KMS-11 (cell line): ENCODE results near the gene S1PR2.
"Not testable (repeated sequence)": the region's sequence is repeated elsewhere in the genome, so short reads cannot be mapped to it uniquely, and the experiment has no call there.

Experiments used
- H2AFZ ChIP-seq: fragments of 200-600 bp; sonication (generic); 2 replicates; pipeline ENCODE4 v1.6.1; 2016; ENCODE audit warnings: antibody characterized with exemption, mixed run types, low read depth
- H3K27ac ChIP-seq: fragments of 200-600 bp; sonication (generic); 2 replicates; pipeline ENCODE4 v1.6.1; 2016; ENCODE audit warnings: mild to moderate bottlenecking, mixed run types
- H3K27me3 ChIP-seq: fragments of 200-600 bp; sonication (generic); 2 replicates; pipeline ENCODE4 v1.6.1; 2017; ENCODE audit warnings: mild to moderate bottlenecking, low read depth, mixed run types, moderate library complexity; ENCODE audit not compliant: insufficient read depth
- H3K36me3 ChIP-seq: fragments of 200-600 bp; sonication (generic); 2 replicates; pipeline ENCODE4 v1.6.1; 2017; ENCODE audit warnings: mild to moderate bottlenecking, mixed run types; ENCODE audit not compliant: insufficient read depth
- H3K4me1 ChIP-seq: fragments of 200-600 bp; sonication (generic); 2 replicates; pipeline ENCODE4 v1.6.1; 2016; ENCODE audit warnings: mild to moderate bottlenecking, low read depth, mixed run types; ENCODE audit not compliant: poor library complexity, severe bottlenecking
- H3K4me2 ChIP-seq: fragments of 200-600 bp; sonication (generic); 2 replicates; pipeline ENCODE4 v1.7.0; 2016; ENCODE audit warnings: mild to moderate bottlenecking, mixed run types
- H3K4me3 ChIP-seq: fragments of 200-600 bp; sonication (generic); IDR thresholded peaks from 2 replicates; pipeline ENCODE4 v1.6.1; 2017; ENCODE audit warnings: low read depth, low read length, mixed read lengths; ENCODE audit not compliant: insufficient read depth
- H3K79me2 ChIP-seq: fragments of 200-600 bp; sonication (generic); 2 replicates; pipeline ENCODE4 v1.6.1; 2016; ENCODE audit warnings: low read depth, mixed run types; ENCODE audit not compliant: insufficient read depth
- H3K9ac ChIP-seq: fragments of 200-600 bp; sonication (generic); 2 replicates; pipeline ENCODE4 v1.6.1; 2016; ENCODE audit warnings: mild to moderate bottlenecking, mixed run types
- H4K20me1 ChIP-seq: fragments of 200-600 bp; sonication (generic); 2 replicates; pipeline ENCODE4 v1.6.1; 2016; ENCODE audit warnings: mild to moderate bottlenecking, mixed run types; ENCODE audit not compliant: insufficient read depth
- TF ChIP-seq, protein P1 (sequence below): fragments of 200-600 bp; sonication (generic); conservative IDR thresholded peaks from 2 replicates; pipeline ENCODE4 v1.6.1; 2017; ENCODE audit warnings: low read depth, mild to moderate bottlenecking, antibody characterized with exemption, low read length, moderate library complexity, mixed read lengths

The S1PR2 gene

DNA sequence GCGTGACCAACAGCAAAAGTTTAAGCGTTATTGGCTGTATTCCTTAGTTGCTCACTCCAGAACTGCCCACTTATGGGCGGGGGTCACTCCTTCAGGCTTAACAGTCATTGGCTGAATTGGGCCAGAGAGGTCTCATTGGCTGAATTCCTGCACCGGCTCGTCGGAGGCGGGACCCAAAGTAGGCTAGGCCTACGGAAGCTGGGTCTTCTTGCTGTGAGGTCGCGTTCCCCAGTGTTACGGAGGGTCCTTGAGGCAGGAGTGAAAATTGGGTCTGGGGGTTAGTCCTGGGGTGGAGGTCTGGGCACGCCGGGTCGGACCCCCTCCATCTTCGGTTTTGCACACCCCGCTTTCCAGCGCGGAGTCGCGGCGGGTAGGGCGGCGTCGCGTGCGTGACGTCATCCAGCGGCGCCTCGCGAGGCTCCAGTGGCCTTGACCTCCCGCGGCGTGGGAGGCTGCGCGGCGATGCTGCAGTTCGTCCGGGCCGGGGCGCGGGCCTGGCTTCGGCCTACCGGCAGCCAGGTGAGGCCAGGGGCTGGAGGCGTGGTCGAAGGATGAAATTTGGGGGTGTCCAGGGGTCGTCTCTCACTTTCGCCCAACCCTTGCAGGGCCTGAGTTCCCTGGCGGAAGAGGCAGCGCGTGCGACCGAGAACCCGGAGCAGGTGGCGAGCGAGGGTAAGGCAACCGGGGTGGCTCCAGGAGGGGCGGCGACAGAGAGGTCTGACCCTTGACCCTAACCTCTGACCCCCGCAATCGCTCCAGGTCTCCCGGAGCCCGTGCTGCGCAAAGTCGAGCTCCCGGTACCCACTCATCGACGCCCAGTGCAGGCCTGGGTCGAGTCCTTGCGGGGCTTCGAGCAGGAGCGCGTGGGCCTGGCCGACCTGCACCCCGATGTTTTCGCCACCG lies 20.9 kb upstream of the S1PR2 start, which contains the start of gene MRPL4:
MRPL4 (plus strand) TSS at position 423 of the 903 bp plus-strand sequence; CDS start at position 463, 40 bp downstream.
- H3K79me2 ChIP-seq: peaks cover 26% of the 10 kb centered on the region; the same call in 1 of the 2 replicates
- peak within 1 kb of the TSS; percentile 78 for H3K9ac ChIP-seq
- H3K27me3 ChIP-seq: no peaks in the 10 kb centered on the region
- peaks cover 28% of the 10 kb centered on the region for H3K4me1 ChIP-seq
- no peaks in the 10 kb centered on the region for H4K20me1 ChIP-seq
- peak within 1 kb of the TSS; percentile 69 for H2AFZ ChIP-seq
- no peak within 1 kb of the TSS for H3K4me3 ChIP-seq
- TF ChIP-seq, protein P1, sequence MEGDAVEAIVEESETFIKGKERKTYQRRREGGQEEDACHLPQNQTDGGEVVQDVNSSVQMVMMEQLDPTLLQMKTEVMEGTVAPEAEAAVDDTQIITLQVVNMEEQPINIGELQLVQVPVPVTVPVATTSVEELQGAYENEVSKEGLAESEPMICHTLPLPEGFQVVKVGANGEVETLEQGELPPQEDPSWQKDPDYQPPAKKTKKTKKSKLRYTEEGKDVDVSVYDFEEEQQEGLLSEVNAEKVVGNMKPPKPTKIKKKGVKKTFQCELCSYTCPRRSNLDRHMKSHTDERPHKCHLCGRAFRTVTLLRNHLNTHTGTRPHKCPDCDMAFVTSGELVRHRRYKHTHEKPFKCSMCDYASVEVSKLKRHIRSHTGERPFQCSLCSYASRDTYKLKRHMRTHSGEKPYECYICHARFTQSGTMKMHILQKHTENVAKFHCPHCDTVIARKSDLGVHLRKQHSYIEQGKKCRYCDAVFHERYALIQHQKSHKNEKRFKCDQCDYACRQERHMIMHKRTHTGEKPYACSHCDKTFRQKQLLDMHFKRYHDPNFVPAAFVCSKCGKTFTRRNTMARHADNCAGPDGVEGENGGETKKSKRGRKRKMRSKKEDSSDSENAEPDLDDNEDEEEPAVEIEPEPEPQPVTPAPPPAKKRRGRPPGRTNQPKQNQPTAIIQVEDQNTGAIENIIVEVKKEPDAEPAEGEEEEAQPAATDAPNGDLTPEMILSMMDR: no peak
- H3K4me2 ChIP-seq: peak within 1 kb of the TSS; percentile 97
- peak within 1 kb of the TSS; percentile 51 for H3K27ac ChIP-seq
- H3K36me3 ChIP-seq: no peaks in the 10 kb centered on the region

DNA sequence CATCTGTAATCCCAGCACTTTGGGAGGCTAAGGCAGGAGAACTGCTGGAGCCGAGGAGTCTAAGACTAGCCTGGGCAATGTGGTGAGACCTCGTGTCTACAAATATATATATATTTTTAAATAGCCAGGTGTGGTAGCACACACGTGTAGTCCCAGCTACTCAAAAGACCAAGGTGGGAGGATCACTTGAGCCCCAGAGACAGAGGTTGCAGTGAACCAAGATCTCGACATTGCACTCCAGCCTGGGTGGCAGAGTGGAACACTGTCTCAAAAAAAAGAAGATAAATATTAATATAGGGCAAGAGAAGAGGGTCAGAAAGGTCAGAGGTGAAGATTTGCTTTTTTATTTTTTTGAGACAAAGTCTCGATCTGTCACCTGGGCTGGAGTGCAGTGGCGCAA lies 15.4 kb upstream of the S1PR2 start:
- H3K9ac ChIP-seq: no peak overlapping the region
- H3K4me2 ChIP-seq: no peak overlapping the region

DNA sequence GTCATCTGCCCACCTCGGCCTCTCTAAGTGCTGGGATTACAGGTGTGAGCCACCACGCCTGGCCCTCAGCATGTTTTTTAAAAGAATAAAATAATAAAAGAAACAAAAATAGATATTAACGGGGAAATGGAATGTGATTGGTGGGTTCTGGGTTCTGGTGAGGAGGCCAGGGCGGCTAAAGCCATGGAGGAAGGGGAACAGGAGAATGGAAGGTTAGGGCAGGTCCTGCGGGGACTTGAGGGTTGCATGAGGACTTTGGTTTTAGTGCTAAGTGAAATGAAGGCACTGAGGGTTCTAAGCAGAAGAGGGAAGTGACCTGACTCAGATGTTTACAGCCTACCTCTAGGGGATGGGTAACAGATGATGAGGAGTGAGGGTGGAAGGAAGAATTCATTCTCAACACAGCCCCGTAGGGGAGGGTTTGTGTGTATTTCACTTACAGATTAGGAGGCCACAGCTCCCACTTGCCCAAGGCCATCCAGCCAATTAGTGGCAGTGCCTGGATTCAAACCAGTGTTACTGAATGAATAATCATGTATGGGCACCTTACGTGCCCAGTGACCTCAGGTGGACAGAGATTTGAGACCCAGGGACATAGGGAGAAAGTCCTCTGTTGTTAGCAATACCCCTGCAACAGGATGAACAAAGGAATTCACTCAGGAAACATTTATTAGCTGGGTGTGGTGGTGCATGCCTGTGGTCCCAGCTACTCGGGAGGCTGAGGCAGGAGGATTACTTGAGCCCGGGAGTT lies 14.2 kb upstream of the S1PR2 start:
- H3K27ac ChIP-seq: no peak overlapping the region

More for the DNA sequence above, 15.4 kb upstream of the S1PR2 start:
- H4K20me1 ChIP-seq: no peaks in the 10 kb centered on the region
- H3K36me3 ChIP-seq: no peaks in the 10 kb centered on the region
- H3K27me3 ChIP-seq: no peaks in the 10 kb centered on the region
- TF ChIP-seq, protein P1: no peak
- H3K79me2 ChIP-seq: no peaks in the 10 kb centered on the region
- no peak overlapping the region for H3K4me3 ChIP-seq
- H2AFZ ChIP-seq: no peak overlapping the region
- no peak overlapping the region for H3K27ac ChIP-seq
- H3K4me1 ChIP-seq: peaks cover 31% of the 10 kb centered on the region

DNA sequence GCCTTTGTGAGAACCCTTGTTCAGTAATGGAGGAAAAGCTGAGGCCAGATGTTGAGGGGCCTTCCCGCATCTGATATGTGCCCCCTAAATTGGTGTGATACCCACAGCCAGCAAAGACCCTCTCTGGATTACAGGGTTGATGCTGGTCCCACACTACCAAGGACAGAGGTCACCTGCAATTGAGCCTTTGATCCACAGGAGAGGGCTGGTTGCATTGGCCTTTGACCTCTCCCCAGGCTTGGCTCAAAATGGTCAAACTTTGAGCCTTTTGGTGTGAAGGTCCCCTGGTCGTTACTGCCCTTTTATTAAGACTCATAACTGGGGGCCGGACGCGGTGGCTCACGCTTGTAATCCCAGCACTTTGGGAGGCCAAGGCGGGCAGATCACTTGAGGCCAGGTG lies 12.5 kb upstream of the S1PR2 start:
- Histone ChIP-seq H3K36me3 (no peaks in the 10 kb centered on the region), H4K20me1 (no peaks in the 10 kb centered on the region), H3K4me3 (no peak overlapping the region), H3K4me1 (peaks cover 16% of the 10 kb centered on the region), H3K27me3 (no peaks in the 10 kb centered on the region), H2AFZ (no peak overlapping the region), H3K27ac (no peak overlapping the region), H3K4me2 (no peak overlapping the region), H3K9ac (no peak overlapping the region), H3K79me2 (no peaks in the 10 kb centered on the region)
- TF ChIP-seq, protein P1: no peak

More for the DNA sequence above, 14.2 kb upstream of the S1PR2 start:
- TF ChIP-seq, protein P1: no peak
- no peaks in the 10 kb centered on the region for H4K20me1 ChIP-seq
- H3K27me3 ChIP-seq: no peaks in the 10 kb centered on the region
- peaks cover 28% of the 10 kb centered on the region for H3K4me1 ChIP-seq
- no peak overlapping the region for H2AFZ ChIP-seq
- H3K79me2 ChIP-seq: no peaks in the 10 kb centered on the region
- no peak overlapping the region for H3K4me3 ChIP-seq
- H3K4me2 ChIP-seq: no peak overlapping the region
- H3K9ac ChIP-seq: no peak overlapping the region
- no peaks in the 10 kb centered on the region for H3K36me3 ChIP-seq

DNA sequence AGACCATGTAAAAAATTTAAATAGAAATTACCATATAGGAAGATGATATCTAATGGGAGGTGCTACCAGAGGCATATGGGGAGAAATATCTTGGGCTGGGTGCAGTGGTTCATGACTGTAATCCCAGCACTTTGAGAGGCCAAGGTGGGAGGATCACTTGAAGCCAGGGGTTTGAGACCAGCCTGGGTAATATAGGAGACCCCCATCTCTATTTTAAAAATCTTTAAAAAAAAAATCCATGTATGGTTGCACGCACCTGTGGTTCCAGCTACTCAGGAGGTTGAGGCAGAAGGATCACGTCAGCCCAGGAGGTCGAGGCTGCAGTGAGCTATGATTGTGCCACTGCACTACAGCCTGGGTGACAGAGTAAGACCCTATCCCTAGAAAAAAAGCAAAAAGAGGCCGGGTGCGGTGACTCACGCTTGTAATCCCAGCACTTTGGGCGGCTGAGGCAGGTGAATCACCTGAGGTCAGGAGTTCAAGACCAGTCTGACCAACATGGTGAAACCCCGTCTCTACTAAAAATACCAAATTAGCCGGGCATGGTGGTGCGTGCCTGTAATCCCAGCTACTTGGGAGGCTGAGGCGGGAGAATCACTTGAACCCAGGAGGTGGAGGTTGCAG lies 10.8 kb upstream of the S1PR2 start:
- not testable (repeated sequence) for H3K9ac ChIP-seq, H3K27me3 ChIP-seq, H3K4me3 ChIP-seq, H3K27ac ChIP-seq, H4K20me1 ChIP-seq, H3K4me2 ChIP-seq, H2AFZ ChIP-seq, H3K36me3 ChIP-seq, H3K79me2 ChIP-seq
- peaks cover 13% of the 10 kb centered on the region for H3K4me1 ChIP-seq
